Brain microvascular endothelial cell (primary cell): ENCODE measurements around the gene ZFP69.

Source experiments
- DNase-seq: peaks from one replicate; pipeline ENCODE4 v3.0.0-alpha.2; 2020
- H3K27ac ChIP-seq: fragments of 250-450 bp; sonication (Bioruptor Pico); 2 replicates; pipeline ENCODE4 v1.5.1; 2020; ENCODE audit warnings: mild to moderate bottlenecking, moderate library complexity
- H3K27me3 ChIP-seq: fragments of 250-450 bp; sonication (Bioruptor Pico); replicated peaks from 2 replicates; pipeline ENCODE4 v1.5.1; 2020; ENCODE audit warnings: mild to moderate bottlenecking
- H3K36me3 ChIP-seq: fragments of 250-450 bp; sonication (Bioruptor Pico); replicated peaks from 2 replicates; pipeline ENCODE4 v1.5.1; 2020; ENCODE audit warnings: mild to moderate bottlenecking
- H3K4me3 ChIP-seq: 2 replicates; pipeline ENCODE4 v1.5.1; 2011; ENCODE audit warnings: low read depth, mild to moderate bottlenecking, control low read depth, low read length, moderate library complexity
- in situ Hi-C: cut with HindIII; loops from 2 replicates; pipeline ENCODE4 v1.10.0; 2017; ENCODE audit warnings: low sequenced_read_pairs, low pct_ligation_motif_present
- TF ChIP-seq, protein P1 (sequence below): IDR thresholded peaks from 2 replicates; pipeline ENCODE4 v1.5.1; 2011; ENCODE audit warnings: low read depth, mild to moderate bottlenecking, moderate library complexity, low read length, control low read depth, inconsistent platforms; ENCODE audit errors: missing control alignments

The ZFP69 gene

DNA sequence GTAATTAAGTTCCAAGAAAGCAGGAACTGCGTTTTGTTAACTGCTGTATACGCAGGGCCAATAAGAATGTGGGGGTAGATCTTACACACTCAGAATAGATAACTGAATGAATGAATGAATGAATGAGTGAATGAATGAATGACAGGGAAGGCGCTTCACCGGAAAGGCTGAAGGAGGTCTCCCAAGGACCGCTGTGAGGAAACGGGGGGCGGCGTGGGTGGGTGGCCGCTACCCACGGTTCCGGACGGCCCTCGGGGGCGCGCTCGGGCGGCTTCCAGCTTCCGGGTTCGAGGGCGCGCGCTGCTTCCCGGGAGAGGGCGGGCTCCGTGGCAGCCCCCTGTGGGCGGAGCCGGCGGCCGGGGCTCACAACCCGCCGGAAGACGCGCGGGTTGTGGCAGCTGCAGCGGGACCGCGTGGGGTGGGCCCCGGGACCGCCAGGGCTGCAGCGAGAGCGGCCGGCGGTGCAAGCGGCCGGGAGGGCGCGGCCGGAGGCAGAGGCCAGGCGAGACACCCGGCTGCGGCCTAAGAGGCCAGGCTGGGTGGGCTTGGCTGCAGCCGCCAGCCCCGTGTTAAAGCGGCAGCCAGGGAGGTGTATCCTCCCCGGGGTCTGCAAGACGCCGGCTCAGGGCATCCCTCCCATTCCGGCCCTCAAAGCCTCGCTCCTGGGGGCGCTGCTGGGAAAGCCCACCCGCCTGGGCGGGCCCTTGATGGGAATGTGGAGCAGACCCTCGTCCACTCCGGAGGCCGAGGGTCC is at the start of gene ZFP69:
Gene ZFP69 (plus strand): TSS at position 367 of the 754 bp plus-strand sequence. CDS start 2,072 bp downstream, outside the sequence.
- TF ChIP-seq, protein P1, sequence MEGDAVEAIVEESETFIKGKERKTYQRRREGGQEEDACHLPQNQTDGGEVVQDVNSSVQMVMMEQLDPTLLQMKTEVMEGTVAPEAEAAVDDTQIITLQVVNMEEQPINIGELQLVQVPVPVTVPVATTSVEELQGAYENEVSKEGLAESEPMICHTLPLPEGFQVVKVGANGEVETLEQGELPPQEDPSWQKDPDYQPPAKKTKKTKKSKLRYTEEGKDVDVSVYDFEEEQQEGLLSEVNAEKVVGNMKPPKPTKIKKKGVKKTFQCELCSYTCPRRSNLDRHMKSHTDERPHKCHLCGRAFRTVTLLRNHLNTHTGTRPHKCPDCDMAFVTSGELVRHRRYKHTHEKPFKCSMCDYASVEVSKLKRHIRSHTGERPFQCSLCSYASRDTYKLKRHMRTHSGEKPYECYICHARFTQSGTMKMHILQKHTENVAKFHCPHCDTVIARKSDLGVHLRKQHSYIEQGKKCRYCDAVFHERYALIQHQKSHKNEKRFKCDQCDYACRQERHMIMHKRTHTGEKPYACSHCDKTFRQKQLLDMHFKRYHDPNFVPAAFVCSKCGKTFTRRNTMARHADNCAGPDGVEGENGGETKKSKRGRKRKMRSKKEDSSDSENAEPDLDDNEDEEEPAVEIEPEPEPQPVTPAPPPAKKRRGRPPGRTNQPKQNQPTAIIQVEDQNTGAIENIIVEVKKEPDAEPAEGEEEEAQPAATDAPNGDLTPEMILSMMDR, result peak; percentile 2
- Histone ChIP-seq H3K4me3 (peak within 1 kb of the TSS; percentile 73), H3K36me3 (no peaks in the 10 kb centered on the region), H3K27me3 (no peaks in the 10 kb centered on the region), H3K27ac (no peak within 1 kb of the TSS)
- in situ Hi-C loops, result no loop called here
- DNase-seq, result peak; percentile 20

DNA sequence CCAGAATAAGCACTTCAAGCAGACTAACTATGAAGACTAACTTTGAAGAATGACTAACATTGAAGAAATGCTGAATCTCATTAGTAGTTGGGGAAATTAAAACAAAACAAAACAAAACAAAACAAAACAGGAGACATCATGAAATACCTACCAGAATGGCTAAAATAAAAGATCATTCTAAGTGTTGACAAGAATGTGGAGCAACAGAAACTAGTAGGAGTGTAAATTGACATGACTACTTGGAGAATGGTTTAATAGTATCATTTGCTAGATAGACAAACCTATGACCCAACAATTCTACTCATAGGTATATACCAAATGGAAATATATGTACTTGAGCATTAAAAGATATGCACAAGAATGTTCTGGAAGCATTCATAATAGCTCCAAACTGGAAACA is 45.7 kb upstream of the ZFP69 start:
- no peak overlapping the region for H3K4me3 ChIP-seq
- no peak overlapping the region for H3K27ac ChIP-seq
- in situ Hi-C loops, result no loop called here
- H3K36me3 ChIP-seq, result no peaks in the 10 kb centered on the region
- TF ChIP-seq, protein P1, result no peak
- no peaks in the 10 kb centered on the region for H3K27me3 ChIP-seq
- DNase-seq, result no peak

DNA sequence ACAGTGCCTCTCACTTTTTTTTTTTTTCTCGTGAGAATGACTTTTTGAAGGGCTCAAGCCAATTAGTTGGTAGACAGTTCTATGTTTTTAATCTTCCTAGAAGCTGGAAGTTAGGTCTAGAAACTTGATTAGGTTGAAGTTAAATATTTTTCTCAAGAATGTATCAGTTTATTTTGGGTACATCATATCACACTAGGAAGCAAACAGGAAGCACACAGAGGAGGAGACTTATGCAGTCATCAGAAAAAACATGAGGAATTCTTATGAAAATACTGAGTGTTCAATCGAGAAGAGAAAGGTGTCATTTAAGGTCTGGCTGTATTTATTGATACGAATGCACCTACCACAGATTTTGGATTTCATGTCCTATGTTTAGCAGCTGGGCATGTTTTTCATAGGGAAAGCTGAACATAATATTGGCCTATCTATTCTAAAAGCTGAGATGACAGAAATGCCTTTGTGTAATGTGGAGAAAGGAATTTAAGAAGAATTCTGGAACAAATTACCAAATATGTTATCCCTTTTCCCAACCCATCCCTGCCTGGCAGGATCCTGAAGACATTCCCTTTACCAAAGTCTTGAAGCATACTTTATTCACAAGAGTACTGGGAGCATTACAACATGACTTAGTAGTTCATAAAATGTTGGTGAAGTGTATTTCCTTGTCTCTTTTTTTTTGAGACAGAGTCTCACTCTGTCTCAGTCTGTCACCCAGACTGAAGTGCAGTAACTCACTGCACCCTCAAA is 44.3 kb upstream of the ZFP69 start:
- TF ChIP-seq, protein P1, result no peak
- no peak overlapping the region for H3K27ac ChIP-seq
- no peak for DNase-seq
- no peaks in the 10 kb centered on the region for H3K27me3 ChIP-seq
- in situ Hi-C loops, result no loop called here
- H3K36me3 ChIP-seq, result no peaks in the 10 kb centered on the region
- H3K4me3 ChIP-seq, result no peak overlapping the region

DNA sequence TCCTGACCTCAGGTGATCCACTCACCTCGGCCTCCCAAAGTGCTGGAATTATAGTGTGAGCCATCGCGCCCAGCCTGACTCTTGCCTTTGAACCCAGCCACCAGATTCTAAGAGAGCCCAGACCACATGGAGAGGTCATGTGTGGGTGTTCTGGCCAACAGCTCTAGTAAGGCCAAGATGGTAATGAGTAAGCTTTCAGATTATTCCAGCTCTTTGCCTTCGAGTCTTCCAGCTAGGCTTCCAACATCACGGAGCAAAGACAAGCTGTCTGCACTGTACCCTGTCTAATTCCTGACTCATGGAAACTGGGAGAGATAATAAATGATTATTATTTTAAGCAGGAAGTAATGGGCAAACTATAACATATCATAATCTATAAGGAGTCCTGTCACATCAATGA is 41.6 kb upstream of the ZFP69 start:
- Histone ChIP-seq H3K36me3 (no peaks in the 10 kb centered on the region), H3K27me3 (no peaks in the 10 kb centered on the region), H3K27ac (no peak overlapping the region), H3K4me3 (no peak overlapping the region)
- TF ChIP-seq, protein P1, result no peak
- DNase-seq, result peak; percentile 11
- in situ Hi-C loops, result no loop called here

DNA sequence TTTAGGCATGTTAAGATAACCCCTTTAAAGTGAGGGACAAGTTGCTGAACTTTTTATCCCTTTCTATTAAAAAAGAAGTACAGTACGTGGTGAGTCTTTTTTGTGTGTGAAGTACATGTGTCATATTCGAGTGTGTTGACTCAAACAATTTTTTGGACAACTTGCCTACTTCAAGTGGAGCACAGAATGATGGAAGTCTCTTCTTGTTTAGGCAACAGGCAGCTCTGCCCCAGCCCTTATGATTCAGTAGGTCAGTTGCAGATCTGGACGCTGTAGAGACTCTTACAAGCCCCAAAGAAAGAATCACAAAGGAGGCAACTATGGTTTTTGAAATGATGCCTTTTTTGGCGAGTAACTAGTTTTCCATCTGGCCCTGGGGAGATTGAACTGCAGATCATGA is 41.2 kb upstream of the ZFP69 start:
- no peak overlapping the region for H3K4me3 ChIP-seq
- in situ Hi-C loops, result no loop called here
- no peaks in the 10 kb centered on the region for H3K27me3 ChIP-seq
- no peak for DNase-seq
- TF ChIP-seq, protein P1, result no peak
- no peaks in the 10 kb centered on the region for H3K36me3 ChIP-seq
- H3K27ac ChIP-seq, result no peak overlapping the region
